ENCODE data around the gene TBXAS1. TPM values are rescaled to one million over a fixed set of nuclear protein-coding genes. Genes with fewer than 3 reads are reported as not detected.

Gene TBXAS1
- total RNA-seq, 2 experiments from 2014 or later: 0.86 TPM; not detected in 1

DNA sequence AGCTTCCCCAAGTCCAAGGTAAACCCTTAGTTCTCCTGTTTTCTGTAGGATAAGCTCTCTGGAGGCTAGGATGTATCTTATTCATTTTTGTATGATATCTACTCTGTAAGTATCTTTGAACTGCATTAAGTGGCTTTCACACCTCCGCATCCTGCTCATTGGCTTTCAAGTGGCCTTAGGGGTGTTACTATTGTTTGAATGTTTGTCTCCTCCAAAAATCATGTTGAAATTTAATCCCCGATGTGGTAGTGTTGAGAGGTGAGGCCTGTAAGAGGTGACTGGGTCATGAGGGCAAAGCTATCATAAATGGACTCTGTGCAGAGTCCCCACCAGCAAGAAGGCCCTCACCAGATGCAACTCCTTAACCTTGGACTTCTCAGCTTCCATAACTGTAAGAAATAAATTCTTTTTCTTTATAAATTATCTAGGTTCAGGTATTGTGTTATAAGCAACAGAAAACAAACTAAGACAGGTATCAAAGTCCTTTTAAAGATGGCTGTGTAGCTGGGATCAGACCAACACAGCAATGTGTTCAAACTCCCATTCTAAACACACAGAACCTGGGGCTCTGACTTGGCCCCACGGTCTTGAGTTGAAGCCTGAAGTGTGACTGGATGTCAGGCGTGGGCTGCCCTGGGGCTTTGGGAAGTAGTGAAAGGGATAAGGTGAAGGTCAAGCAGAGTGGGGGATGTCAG, 25.9 kb downstream of the TBXAS1 start:
- H3K4me3 ChIP-seq (ENCODE audit: low read depth, low read length, poor library complexity, severe bottlenecking): no peak overlapping the region
- ChIA-PET POLR2A (interaction anchor here (1.9 kb wide), 1 partner anchor 57 kb away, joined by 4 read pairs; no protein-coding TSS in a partner anchor), CTCF (ENCODE audit: unreplicated experiment) (no interaction called here)
- H3K4me1 ChIP-seq (ENCODE audit: insufficient read depth, low read length, poor library complexity, severe bottlenecking): peaks cover 10% of the 10 kb centered on the region
- H3K27ac ChIP-seq (ENCODE audit: low read depth, low read length, poor library complexity, severe bottlenecking): no peak overlapping the region
- H3K79me2 ChIP-seq (ENCODE audit: insufficient read depth, low read depth, low read length): no peaks in the 10 kb centered on the region
- H4K20me1 ChIP-seq (ENCODE audit: insufficient read depth, low read length): no peaks in the 10 kb centered on the region
- BruUV-seq (replicated peaks): no TSS peak
- no peaks in the 10 kb centered on the region for H3K9me2 ChIP-seq (ENCODE audit: insufficient read depth, low read length)
- TF ChIP-seq, protein P1, sequence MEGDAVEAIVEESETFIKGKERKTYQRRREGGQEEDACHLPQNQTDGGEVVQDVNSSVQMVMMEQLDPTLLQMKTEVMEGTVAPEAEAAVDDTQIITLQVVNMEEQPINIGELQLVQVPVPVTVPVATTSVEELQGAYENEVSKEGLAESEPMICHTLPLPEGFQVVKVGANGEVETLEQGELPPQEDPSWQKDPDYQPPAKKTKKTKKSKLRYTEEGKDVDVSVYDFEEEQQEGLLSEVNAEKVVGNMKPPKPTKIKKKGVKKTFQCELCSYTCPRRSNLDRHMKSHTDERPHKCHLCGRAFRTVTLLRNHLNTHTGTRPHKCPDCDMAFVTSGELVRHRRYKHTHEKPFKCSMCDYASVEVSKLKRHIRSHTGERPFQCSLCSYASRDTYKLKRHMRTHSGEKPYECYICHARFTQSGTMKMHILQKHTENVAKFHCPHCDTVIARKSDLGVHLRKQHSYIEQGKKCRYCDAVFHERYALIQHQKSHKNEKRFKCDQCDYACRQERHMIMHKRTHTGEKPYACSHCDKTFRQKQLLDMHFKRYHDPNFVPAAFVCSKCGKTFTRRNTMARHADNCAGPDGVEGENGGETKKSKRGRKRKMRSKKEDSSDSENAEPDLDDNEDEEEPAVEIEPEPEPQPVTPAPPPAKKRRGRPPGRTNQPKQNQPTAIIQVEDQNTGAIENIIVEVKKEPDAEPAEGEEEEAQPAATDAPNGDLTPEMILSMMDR (conservative IDR thresholded peaks at IDR 0.05; ENCODE audit: low read length): no peak
- no peak for TF ChIP-seq EZH2phosphoT487 (IDR thresholded peaks at IDR 0.05; ENCODE audit: borderline replicate concordance, low read depth, low read length)
- H3K4me2 ChIP-seq (ENCODE audit: low read length): no peak overlapping the region
- no peaks in the 10 kb centered on the region for H3K9me3 ChIP-seq (ENCODE audit: low read length)
- no peak overlapping the region for H2AFZ ChIP-seq (ENCODE audit: low read length)
- DNase-seq (ENCODE audit: low spot score): no peak
- H3K36me3 ChIP-seq (ENCODE audit: insufficient read depth, low read length): no peaks in the 10 kb centered on the region
- intact Hi-C loops (cut with micrococcal nuclease; ENCODE audit: unreplicated experiment): no loop called here

DNA sequence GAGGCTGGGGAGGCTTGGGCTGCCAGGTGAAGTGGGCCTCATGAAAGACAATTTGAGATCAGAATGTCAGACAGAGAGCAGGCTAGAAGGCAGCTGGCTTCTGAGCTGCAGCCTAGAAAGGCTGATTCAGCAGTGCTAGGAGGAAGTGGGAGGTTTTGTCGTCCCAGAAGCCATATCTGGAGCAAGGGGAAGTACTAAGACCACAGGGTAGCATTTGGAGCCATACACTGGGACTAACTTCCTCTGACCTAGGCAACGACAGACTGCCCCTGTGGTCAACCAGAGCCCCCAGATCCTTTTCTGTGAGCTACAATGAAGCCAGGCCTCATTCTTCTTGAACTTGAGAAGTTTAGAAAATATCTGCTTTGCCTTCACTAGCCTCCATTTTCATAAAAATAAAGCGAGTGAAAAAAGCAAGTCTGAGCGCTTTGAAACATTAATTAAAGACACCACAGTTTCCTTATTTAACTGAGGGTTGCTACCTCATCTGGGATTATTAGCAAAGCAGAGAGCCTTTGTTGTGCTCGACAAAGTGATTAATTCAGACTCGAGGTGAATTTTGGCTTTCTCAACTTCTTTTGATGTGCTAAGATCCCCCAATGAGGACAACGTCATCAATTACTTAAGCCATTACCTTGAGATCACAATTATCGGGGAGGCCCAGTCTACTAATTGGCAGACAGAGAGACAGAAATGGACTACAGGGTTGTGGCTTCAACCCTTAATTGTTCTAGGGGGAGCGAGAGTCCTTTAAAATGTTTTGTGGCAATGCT, 26.6 kb downstream of the TBXAS1 start:
- Histone ChIP-seq H3K27ac (ENCODE audit: low read depth, low read length, poor library complexity, severe bottlenecking) (no peak overlapping the region), H3K4me1 (ENCODE audit: insufficient read depth, low read length, poor library complexity, severe bottlenecking) (peaks cover 16% of the 10 kb centered on the region), H3K79me2 (ENCODE audit: insufficient read depth, low read depth, low read length) (no peaks in the 10 kb centered on the region), H3K9me3 (ENCODE audit: low read length) (no peaks in the 10 kb centered on the region), H3K4me2 (ENCODE audit: low read length) (no peak overlapping the region), H3K36me3 (ENCODE audit: insufficient read depth, low read length) (no peaks in the 10 kb centered on the region), H2AFZ (ENCODE audit: low read length) (no peak overlapping the region), H3K9me2 (ENCODE audit: insufficient read depth, low read length) (no peaks in the 10 kb centered on the region), H3K4me3 (ENCODE audit: low read depth, low read length, poor library complexity, severe bottlenecking) (no peak overlapping the region), H4K20me1 (ENCODE audit: insufficient read depth, low read length) (no peaks in the 10 kb centered on the region)
- no TSS peak for BruUV-seq (replicated peaks)
- DNase-seq (ENCODE audit: low spot score): peak; percentile 48
- intact Hi-C loops (cut with micrococcal nuclease; ENCODE audit: unreplicated experiment): no loop called here
- TF ChIP-seq, protein P1 (conservative IDR thresholded peaks at IDR 0.05; ENCODE audit: low read length): no peak
- TF ChIP-seq EZH2phosphoT487 (IDR thresholded peaks at IDR 0.05; ENCODE audit: borderline replicate concordance, low read depth, low read length): no peak
- CTCF ChIA-PET (ENCODE audit: unreplicated experiment): no interaction called here
- POLR2A ChIA-PET: interaction anchor here (1.2 kb wide), 1 partner anchor 18 kb away, joined by 3 read pairs; no protein-coding TSS in a partner anchor

DNA sequence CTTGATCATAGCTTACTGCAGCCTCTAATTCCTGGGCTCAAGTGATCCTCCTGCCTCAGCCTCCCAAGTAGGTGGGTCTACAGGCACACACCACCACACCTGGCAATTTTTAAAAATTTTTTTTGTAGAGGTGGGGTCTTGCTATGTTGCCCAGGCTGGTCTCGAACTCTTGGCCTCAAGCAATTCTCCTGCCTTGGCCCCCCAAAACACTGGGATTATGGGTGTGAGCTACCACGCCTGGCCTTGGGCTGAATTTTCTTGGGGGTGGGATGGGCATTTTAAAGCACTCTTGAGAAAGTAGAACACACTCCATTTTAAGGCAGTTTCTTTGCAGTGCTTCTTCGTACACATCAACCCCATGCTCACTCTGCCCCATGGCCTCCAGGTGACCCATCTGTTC, 28.7 kb downstream of the TBXAS1 start:
- DNase-seq (ENCODE audit: low spot score): no peak
- Histone ChIP-seq H3K9me3 (ENCODE audit: low read length) (no peaks in the 10 kb centered on the region), H3K9me2 (ENCODE audit: insufficient read depth, low read length) (no peaks in the 10 kb centered on the region), H3K36me3 (ENCODE audit: insufficient read depth, low read length) (no peaks in the 10 kb centered on the region), H3K4me3 (ENCODE audit: low read depth, low read length, poor library complexity, severe bottlenecking) (no peak overlapping the region), H3K79me2 (ENCODE audit: insufficient read depth, low read depth, low read length) (no peaks in the 10 kb centered on the region), H3K27ac (ENCODE audit: low read depth, low read length, poor library complexity, severe bottlenecking) (no peak overlapping the region), H3K4me2 (ENCODE audit: low read length) (no peak overlapping the region), H2AFZ (ENCODE audit: low read length) (no peak overlapping the region), H3K4me1 (ENCODE audit: insufficient read depth, low read length, poor library complexity, severe bottlenecking) (peaks cover 16% of the 10 kb centered on the region), H4K20me1 (ENCODE audit: insufficient read depth, low read length) (no peaks in the 10 kb centered on the region)
- BruUV-seq (replicated peaks): no TSS peak
- TF ChIP-seq, protein P1 (conservative IDR thresholded peaks at IDR 0.05; ENCODE audit: low read length): no peak
- TF ChIP-seq EZH2phosphoT487 (IDR thresholded peaks at IDR 0.05; ENCODE audit: borderline replicate concordance, low read depth, low read length): no peak
- intact Hi-C loops (cut with micrococcal nuclease; ENCODE audit: unreplicated experiment): no loop called here
- ChIA-PET POLR2A (no interaction called here), CTCF (ENCODE audit: unreplicated experiment) (no interaction called here)
